Suprapubic skin (tissue), 4 donors: ENCODE measurements around the gene NFX1.

Experiments
- CTCF ChIP-seq, 2 donors: fragments of 200-600 bp in 1 of 2; fragments of 450-650 bp in 1 of 2; sonication (generic) in 1 of 2; IDR thresholded peaks; one replicate each; pipeline ENCODE4 v1.5.1; 2016 to 2019; ENCODE audit warnings: antibody characterized with exemption in 2 of 2, mild to moderate bottlenecking in 1 of 2, moderate library complexity in 1 of 2
- POLR2A ChIP-seq, 2 donors: fragments of 450-650 bp; IDR thresholded peaks; one replicate each; pipeline ENCODE4 v1.6.1; 2017; ENCODE audit warnings: antibody characterized with exemption in 2 of 2, mild to moderate bottlenecking in 2 of 2, moderate library complexity in 2 of 2
- POLR2AphosphoS5 ChIP-seq, 3 donors: sonication (generic); formaldehyde crosslinking; IDR thresholded peaks; one replicate each; pipeline ENCODE4 v1.6.1; 2017; ENCODE audit warnings: antibody characterized with exemption in 3 of 3

- no peak for TF ChIP-seq CTCF (IDR thresholded peaks at IDR 0.05)
- no peak for TF ChIP-seq POLR2A (IDR thresholded peaks at IDR 0.05)
- TF ChIP-seq POLR2AphosphoS5 (IDR thresholded peaks at IDR 0.05), result no peak
Observed at GRCh38 chr9:33378121-33378795, 87.9 kb downstream of the NFX1 start.
